Calu3 (cell line): ENCODE measurements around the gene IKBKE. TPM values are rescaled to one million over a fixed set of nuclear protein-coding genes. Genes with fewer than 3 reads are reported as not detected.

Experiments
- BruUV-seq: library from RNA; stranded (reverse); fragments of 400-500 nt; replicated peaks from 2 replicates; lab custom pipeline; 2021; lab: Mats Ljungman, UMichigan
- CTCF ChIA-PET: fragments of 300-600 bp; sonication (Branson Sonifier 250); formaldehyde crosslinking; loops from one replicate; lab custom pipeline; 2022; ENCODE audit warnings: antibody characterized with exemption; lab: Charles Lee
- DNase-seq: peaks from one replicate; pipeline ENCODE4 v3.0.0; 2022
- H3K27ac Mint-ChIP-seq: one replicate; pipeline ENCODE4 v1.8.0; 2022; ENCODE audit warnings: mixed read lengths; ENCODE audit not compliant: unreplicated experiment
- H3K27me3 Mint-ChIP-seq: one replicate; pipeline ENCODE4 v1.8.0; 2022; ENCODE audit warnings: mixed read lengths; ENCODE audit not compliant: unreplicated experiment
- H3K36me3 Mint-ChIP-seq: one replicate; pipeline ENCODE4 v1.8.0; 2022; ENCODE audit warnings: mild to moderate bottlenecking, moderate library complexity, mixed read lengths; ENCODE audit not compliant: insufficient read depth, unreplicated experiment
- H3K4me1 Mint-ChIP-seq: one replicate; pipeline ENCODE4 v1.8.0; 2022; ENCODE audit warnings: mild to moderate bottlenecking, low read depth, mixed read lengths; ENCODE audit not compliant: unreplicated experiment
- H3K4me3 Mint-ChIP-seq: one replicate; pipeline ENCODE4 v1.8.0; 2022; ENCODE audit warnings: mild to moderate bottlenecking, low read depth, moderate library complexity, mixed read lengths; ENCODE audit not compliant: unreplicated experiment
- H3K9me3 Mint-ChIP-seq: one replicate; pipeline ENCODE4 v1.8.0; 2022; ENCODE audit warnings: low read depth, mixed read lengths; ENCODE audit not compliant: unreplicated experiment
- intact Hi-C: fragments of 100-400 bp; cut with micrococcal nuclease; formaldehyde crosslinking; loops from one replicate; pipeline ENCODE4 v1.10.0; 2022; ENCODE audit not compliant: unreplicated experiment
- total RNA-seq: library from RNA; stranded (reverse); gene quantifications from 2 replicates; pipeline ENCODE4 v1.2.3, GENCODE V29; 2022
- TF ChIP-seq, protein P1 (sequence below): fragments of 200-600 bp; IDR thresholded peaks from one replicate; pipeline ENCODE4 v1.8.0; 2022; ENCODE audit warnings: antibody characterized with exemption; ENCODE audit not compliant: unreplicated experiment

The IKBKE gene
- total RNA-seq, 1 experiment from 2014 or later: 47.5 TPM

DNA sequence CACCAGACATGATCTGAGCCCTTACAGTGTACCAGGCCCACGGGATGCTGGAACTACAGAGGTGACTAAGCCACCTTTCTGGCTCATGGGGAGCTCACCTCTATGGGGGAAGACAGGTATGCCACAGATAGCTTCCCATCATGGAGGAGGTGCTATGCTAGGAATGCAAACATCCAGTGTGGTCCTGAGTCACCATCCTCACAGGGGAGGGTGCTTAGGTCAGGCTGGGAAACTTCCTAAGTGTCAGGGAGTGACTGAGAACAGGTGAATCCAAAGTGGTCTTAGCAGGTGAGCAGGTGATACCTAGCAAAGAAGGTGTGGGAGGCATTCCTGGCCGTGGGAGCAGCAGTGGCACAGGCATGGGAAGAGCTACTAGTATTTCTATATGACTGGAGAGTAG is 28.4 kb downstream of the IKBKE start:
- TF ChIP-seq, protein P1, sequence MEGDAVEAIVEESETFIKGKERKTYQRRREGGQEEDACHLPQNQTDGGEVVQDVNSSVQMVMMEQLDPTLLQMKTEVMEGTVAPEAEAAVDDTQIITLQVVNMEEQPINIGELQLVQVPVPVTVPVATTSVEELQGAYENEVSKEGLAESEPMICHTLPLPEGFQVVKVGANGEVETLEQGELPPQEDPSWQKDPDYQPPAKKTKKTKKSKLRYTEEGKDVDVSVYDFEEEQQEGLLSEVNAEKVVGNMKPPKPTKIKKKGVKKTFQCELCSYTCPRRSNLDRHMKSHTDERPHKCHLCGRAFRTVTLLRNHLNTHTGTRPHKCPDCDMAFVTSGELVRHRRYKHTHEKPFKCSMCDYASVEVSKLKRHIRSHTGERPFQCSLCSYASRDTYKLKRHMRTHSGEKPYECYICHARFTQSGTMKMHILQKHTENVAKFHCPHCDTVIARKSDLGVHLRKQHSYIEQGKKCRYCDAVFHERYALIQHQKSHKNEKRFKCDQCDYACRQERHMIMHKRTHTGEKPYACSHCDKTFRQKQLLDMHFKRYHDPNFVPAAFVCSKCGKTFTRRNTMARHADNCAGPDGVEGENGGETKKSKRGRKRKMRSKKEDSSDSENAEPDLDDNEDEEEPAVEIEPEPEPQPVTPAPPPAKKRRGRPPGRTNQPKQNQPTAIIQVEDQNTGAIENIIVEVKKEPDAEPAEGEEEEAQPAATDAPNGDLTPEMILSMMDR: no peak
- H3K27ac Mint-ChIP-seq: no peak overlapping the region

DNA sequence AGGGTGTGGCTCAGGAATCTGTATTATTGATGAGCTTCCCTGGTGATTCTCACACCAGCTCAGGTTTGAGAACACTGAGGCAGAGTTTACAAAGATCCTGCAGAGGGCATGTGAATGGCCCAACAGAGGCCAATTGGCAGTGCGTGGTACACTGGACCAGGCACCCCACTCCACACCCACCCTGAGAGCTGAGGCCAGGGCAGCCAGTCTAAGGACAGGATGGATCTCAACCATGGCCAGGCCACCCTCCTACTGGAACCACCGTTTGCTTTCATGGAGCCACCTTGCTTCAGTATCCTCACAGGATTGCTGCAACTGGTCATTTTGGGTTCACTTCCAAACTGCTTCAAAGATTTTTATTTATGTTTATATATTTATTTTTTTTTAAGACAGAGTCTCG is 29.8 kb downstream of the IKBKE start:
- no peak for DNase-seq
- no TSS peak for BruUV-seq
- H3K27me3 Mint-ChIP-seq: peaks cover 7% of the 10 kb centered on the region
- intact Hi-C loops: no loop called here
- H3K27ac Mint-ChIP-seq: no peak overlapping the region
- CTCF ChIA-PET: interaction anchor here (1.4 kb wide), 1 partner anchor 21 kb away, joined by 4 read pairs; no protein-coding TSS in a partner anchor
- H3K4me1 Mint-ChIP-seq: peaks cover 45% of the 10 kb centered on the region
- H3K9me3 Mint-ChIP-seq: no peaks in the 10 kb centered on the region
- no peak overlapping the region for H3K4me3 Mint-ChIP-seq
- H3K36me3 Mint-ChIP-seq: peaks cover 58% of the 10 kb centered on the region
- TF ChIP-seq, protein P1: no peak

More for the DNA sequence above, 28.4 kb downstream of the IKBKE start:
- Mint-ChIP-seq H3K27me3 (no peaks in the 10 kb centered on the region), H3K4me3 (no peak overlapping the region), H3K4me1 (peaks cover 31% of the 10 kb centered on the region), H3K9me3 (no peaks in the 10 kb centered on the region), H3K36me3 (peaks cover 55% of the 10 kb centered on the region)
- no peak for DNase-seq
- CTCF ChIA-PET: interaction anchor here (0.6 kb wide), 1 partner anchor 216 kb away, joined by 5 read pairs; no protein-coding TSS in a partner anchor
- no TSS peak for BruUV-seq
- intact Hi-C loops: no loop called here

DNA sequence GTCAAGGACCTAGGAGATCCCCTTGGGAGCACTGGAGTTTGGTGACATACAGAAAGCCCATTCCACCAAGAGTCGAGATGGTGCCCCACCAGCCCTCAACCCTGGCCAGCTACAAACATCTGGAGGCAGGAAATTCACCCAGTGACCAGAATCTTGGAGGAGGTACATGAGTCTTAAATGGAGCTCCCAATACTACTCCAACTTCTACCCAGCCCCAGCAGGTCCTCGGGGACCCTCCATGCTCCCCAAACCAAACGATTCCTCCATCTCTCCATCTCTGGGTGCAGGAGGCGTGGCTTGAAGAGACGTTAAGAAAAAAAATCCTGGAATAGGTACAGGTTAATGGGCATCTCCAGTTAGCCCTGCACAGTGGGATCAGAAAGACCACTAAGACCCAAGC is 31.6 kb downstream of the IKBKE start:
- CTCF ChIA-PET: no interaction called here
- intact Hi-C loops: no loop called here
- BruUV-seq: no TSS peak
- Mint-ChIP-seq H3K9me3 (no peaks in the 10 kb centered on the region), H3K27ac (no peak overlapping the region), H3K27me3 (peaks cover 25% of the 10 kb centered on the region), H3K36me3 (peaks cover 55% of the 10 kb centered on the region), H3K4me1 (peaks cover 37% of the 10 kb centered on the region), H3K4me3 (no peak overlapping the region)
- TF ChIP-seq, protein P1: no peak
- no peak for DNase-seq

DNA sequence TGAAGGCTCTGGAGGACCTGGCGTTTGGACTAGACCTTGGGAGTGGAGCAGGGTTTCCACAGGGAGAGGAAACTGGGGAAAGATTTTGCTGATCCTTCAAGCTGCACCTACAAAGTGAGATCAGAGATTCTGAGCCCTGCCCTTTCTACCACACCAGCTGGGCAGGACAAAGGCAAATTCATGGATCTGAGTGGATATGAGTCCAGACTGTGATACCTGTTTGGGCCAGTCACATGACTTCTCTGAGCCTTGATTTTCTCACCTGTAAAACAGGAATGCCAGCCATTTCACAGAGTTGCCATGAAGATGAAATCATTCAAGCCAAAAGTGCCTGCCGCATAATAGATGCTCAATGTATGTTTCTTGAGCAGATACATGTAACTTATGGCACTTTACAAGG is 32.1 kb downstream of the IKBKE start:
- Mint-ChIP-seq H3K9me3 (no peaks in the 10 kb centered on the region), H3K36me3 (peaks cover 55% of the 10 kb centered on the region), H3K27me3 (peaks cover 27% of the 10 kb centered on the region)

More for the DNA sequence above, 32.1 kb downstream of the IKBKE start:
- H3K4me3 Mint-ChIP-seq: no peak overlapping the region
- no peak for DNase-seq
- CTCF ChIA-PET: interaction anchor here (1.5 kb wide), 1 partner anchor 27 kb away, joined by 3 read pairs; no protein-coding TSS in a partner anchor
- BruUV-seq: no TSS peak
- intact Hi-C loops: no loop called here
- no peak overlapping the region for H3K27ac Mint-ChIP-seq
- H3K4me1 Mint-ChIP-seq: peaks cover 34% of the 10 kb centered on the region
- TF ChIP-seq, protein P1: no peak
